Activated T-helper 17 cell treated with anti-CD3 and anti-CD28 coated beads, Interleukin-2, amount 50 U/mL, for 72 hours (primary cell): Measurements from ENCODE around the gene CBX8. TPM values are rescaled to one million over a fixed set of nuclear protein-coding genes. Genes with fewer than 3 reads are reported as not detected.
A peak's percentile ranks its signal among the peaks of the same experiment; 100 is the strongest.

Experiments used
- ATAC-seq: fragments of 150-1000 bp; cut with Tn5 transposase; replicated peaks from 2 replicates; pipeline ENCODE4 v1.10.0; 2021; ENCODE audit warnings: mild to moderate bottlenecking, moderate library complexity
- H3K27ac Mint-ChIP-seq: one replicate; pipeline ENCODE4 v1.8.0; 2022; ENCODE audit warnings: mixed read lengths
- H3K27me3 Mint-ChIP-seq: one replicate; pipeline ENCODE4 v1.8.0; 2022; ENCODE audit warnings: mixed read lengths
- H3K36me3 Mint-ChIP-seq: one replicate; pipeline ENCODE4 v1.8.0; 2022; ENCODE audit warnings: low read depth, mild to moderate bottlenecking, mixed read lengths
- H3K4me1 Mint-ChIP-seq: one replicate; pipeline ENCODE4 v1.8.0; 2022; ENCODE audit warnings: mixed read lengths
- H3K4me3 Mint-ChIP-seq: one replicate; pipeline ENCODE4 v1.8.0; 2022; ENCODE audit warnings: mild to moderate bottlenecking, mixed read lengths
- H3K9me3 Mint-ChIP-seq: one replicate; pipeline ENCODE4 v1.8.0; 2022; ENCODE audit warnings: mixed read lengths
- total RNA-seq, 2 donors: library from RNA; stranded (reverse); gene quantifications; one replicate each; pipeline ENCODE4 v1.2.3, GENCODE V29; 2022

The CBX8 gene
- total RNA-seq, 2 donors from 2014 or later, result 1.6 to 5.5 TPM

- Mint-ChIP-seq H3K27me3 (peaks cover 52% of the 10 kb centered on the region), H3K4me1 (peaks cover 19% of the 10 kb centered on the region), H3K27ac (no peak overlapping the region), H3K36me3 (peaks cover 7% of the 10 kb centered on the region), H3K9me3 (peaks cover 6% of the 10 kb centered on the region), H3K4me3 (no peak overlapping the region)
- no peak for ATAC-seq
Observed at GRCh38 chr17:79808763-79809529, 12.1 kb upstream of the CBX8 start.

DNA sequence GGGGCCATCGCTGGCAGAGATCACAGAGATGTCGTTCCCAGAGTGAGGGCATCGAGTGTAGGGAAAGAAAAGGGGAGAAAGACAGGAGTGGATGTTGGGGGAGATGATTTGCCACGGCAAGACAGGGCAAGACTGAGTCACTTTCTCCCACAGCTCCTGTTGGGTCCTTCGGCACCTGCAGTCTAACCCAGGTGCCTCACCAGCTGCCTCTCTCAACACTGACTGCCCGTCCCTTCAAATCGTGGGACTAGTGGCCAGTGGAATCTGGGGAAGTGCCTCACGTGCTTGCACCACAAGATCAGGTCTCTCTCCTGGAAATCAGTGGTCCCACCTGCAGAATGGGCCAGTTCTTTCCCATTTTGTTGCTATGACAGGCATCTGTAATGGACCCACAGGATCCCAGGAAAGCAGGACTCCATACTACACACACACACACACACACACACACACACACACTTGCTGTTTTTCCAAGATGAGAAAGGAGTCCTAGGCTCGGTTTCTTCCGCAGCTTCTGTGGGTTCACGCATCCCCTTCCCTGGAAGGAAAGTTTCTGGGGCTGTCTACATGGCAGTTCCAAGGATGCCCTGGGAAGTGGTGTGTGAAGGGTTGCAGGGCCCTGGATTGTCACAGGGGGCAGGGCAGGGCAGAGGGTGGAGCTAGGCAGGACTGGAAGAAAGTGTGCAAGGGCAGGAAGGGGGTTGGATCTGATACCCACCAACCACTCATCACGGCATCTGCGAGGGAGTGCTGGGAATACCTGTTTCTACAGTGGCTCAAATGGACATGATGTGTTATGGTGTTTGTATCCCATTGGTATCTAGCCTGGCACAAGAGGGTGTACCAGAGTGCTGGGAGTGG lies 10.2 kb upstream of the CBX8 start:
- Mint-ChIP-seq H3K36me3 (peaks cover 7% of the 10 kb centered on the region), H3K27ac (no peak overlapping the region), H3K4me3 (no peak overlapping the region), H3K27me3 (peaks cover 51% of the 10 kb centered on the region), H3K9me3 (peaks cover 6% of the 10 kb centered on the region), H3K4me1 (peaks cover 19% of the 10 kb centered on the region)
- no peak for ATAC-seq

DNA sequence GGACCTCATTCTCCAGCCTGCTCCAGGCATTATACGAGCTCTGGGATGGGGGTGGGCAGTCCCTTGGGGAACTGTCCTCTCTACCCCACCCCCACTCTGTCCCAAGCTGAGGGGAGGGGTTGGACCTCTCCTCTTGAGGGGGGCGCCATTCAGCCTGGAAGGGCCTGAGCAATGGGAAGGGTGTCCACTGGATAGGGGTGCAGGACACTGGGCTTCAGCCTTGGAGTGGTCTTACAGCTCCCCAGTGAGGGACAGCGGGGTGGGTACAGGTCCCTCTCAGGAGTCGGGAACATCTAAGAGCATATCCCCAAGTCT lies 9.5 kb upstream of the CBX8 start:
- Mint-ChIP-seq H3K27ac (no peak overlapping the region), H3K36me3 (peaks cover 7% of the 10 kb centered on the region), H3K4me1 (peaks cover 19% of the 10 kb centered on the region), H3K9me3 (peaks cover 6% of the 10 kb centered on the region), H3K4me3 (no peak overlapping the region), H3K27me3 (peaks cover 53% of the 10 kb centered on the region)
- ATAC-seq, result no peak

DNA sequence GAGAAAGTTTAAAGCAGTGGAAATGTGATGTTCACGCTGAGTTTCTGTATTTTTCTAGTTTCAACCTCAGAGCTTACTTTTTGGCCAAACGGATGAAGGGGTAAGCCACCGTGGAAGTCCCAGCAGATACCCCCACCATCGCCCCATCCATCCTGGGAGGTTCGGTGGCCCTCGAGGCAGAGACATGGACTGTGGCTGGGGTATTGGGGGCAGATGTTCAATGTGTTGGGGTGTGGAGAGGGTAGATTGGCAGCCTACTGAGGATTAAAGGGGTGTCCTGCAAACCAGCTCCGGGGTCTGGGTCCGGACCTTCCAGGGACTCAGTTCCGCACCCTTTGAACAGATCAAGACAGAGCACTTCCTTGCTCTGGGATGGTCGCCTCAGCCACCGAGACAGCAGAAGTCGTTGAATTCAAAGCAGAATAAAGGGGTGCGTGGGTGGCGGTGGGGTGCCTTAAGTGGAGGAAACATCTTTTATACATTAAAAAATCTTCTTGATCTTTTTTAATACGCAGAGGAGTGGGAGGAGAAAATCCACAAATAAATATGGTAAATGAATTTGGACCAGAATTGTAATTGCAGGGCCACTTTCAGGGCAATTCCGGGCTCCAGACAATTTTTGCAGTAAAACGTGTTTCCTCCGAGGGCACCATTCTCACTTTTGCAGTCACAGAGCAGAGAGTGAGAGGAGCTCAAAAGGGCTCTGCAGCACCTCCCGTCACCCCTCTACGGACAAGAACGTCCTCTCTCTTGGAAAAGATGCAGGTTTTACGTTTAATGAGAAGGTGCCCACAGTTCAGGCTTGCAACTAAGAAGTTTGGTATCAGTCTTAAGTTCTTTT lies 8.2 kb upstream of the CBX8 start:
- H3K9me3 Mint-ChIP-seq, result peaks cover 6% of the 10 kb centered on the region
- ATAC-seq, result peak; percentile 34
- H3K27me3 Mint-ChIP-seq, result peaks cover 54% of the 10 kb centered on the region
- H3K4me1 Mint-ChIP-seq, result peaks cover 21% of the 10 kb centered on the region
- H3K27ac Mint-ChIP-seq, result peak overlapping the region; percentile 91
- peaks cover 13% of the 10 kb centered on the region for H3K36me3 Mint-ChIP-seq
- peak overlapping the region; percentile 84 for H3K4me3 Mint-ChIP-seq

DNA sequence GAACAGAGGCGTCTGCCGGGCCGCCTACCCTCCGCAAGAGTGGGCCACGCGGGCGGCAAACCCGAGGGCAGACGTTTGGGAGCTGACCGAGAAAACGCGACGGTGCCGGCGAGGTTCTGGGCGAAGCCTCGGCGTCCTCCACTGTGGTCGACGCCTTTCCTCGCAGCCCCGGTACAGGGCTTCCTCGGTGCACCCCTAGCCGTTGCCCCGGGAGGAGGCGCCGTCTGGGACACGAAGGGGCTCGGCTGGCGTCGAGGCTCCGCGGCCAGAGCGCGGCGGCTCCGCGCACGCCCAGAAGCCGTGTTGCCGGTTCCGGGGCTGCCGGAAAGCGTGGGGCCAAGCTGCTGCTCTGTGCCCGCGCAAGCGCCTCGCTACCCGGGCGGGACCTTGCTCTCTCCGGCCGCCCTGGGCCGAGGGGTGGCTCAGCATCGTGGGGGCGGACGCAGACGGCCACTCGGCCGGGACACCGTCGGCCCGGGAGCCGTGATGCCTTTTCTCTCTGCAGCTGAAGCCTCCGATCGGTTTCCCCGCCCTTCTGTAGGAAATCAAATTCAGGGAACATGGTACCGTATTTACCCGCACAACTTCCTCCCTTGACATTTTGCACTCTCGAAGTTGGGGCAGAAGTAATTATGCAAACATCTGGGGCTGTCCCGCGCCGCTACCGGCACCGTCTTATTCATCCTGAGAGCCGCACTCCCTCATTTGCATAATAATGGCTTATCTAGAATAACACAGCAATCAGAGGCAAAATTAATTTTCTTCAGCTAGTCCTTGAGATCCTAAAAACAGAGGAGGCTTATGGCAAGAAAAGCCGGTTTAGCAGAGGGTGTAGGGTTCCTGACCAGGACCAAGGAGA lies 7.3 kb upstream of the CBX8 start:
- H3K4me3 Mint-ChIP-seq, result peak overlapping the region; percentile 84
- peak; percentile 94 for ATAC-seq
- H3K9me3 Mint-ChIP-seq, result peaks cover 6% of the 10 kb centered on the region
- peaks cover 20% of the 10 kb centered on the region for H3K36me3 Mint-ChIP-seq
- H3K27me3 Mint-ChIP-seq, result peaks cover 62% of the 10 kb centered on the region
- peak overlapping the region; percentile 91 for H3K27ac Mint-ChIP-seq
- H3K4me1 Mint-ChIP-seq, result peaks cover 29% of the 10 kb centered on the region

GRCh38 chr17:79803421-79803996 lies 6.6 kb upstream of the CBX8 start:
- Mint-ChIP-seq H3K27ac (no peak overlapping the region), H3K9me3 (peaks cover 6% of the 10 kb centered on the region), H3K27me3 (peaks cover 56% of the 10 kb centered on the region), H3K4me3 (peak overlapping the region; percentile 30), H3K4me1 (peaks cover 29% of the 10 kb centered on the region), H3K36me3 (peaks cover 20% of the 10 kb centered on the region)
- ATAC-seq, result no peak

DNA sequence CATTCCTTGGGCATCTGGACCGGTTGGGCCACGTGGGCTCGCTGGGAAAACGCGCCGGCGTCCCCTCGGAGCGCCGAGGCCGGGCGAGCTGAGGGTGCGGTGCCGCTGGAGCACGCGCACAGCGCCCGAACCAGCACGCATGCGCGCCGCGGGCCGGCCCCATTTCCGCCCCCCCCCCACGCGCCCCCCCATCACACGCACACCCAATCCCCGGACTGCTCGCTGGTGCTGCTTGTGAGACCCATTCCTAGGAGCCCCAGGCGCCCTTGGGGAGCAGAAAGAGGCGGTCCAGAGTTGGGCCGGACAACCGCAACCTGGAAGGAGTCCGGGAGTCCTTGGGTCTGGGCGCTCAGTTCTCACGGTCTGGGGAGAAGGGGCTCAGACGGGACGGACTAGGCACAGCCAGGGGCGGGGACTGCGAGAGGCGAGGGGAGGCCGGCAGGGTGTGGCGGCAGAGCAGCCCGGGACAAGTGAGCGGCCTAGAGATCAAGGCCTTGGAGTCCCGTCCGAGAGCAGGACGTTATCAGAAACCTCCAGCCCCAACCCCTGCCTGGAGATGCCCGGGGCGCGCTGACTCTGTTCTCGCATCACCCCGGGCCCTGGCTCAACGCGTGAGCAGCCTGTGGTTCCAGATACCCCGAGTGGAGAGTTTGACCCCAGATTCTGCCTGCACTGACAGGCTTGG lies 6.0 kb upstream of the CBX8 start:
- no peak for ATAC-seq
- Mint-ChIP-seq H3K4me3 (no peak overlapping the region), H3K27ac (no peak overlapping the region), H3K36me3 (peaks cover 20% of the 10 kb centered on the region), H3K27me3 (peaks cover 54% of the 10 kb centered on the region), H3K4me1 (peaks cover 29% of the 10 kb centered on the region), H3K9me3 (peaks cover 6% of the 10 kb centered on the region)

- ATAC-seq, result no peak
- H3K4me3 Mint-ChIP-seq, result no peak overlapping the region
- peaks cover 49% of the 10 kb centered on the region for H3K27me3 Mint-ChIP-seq
- H3K9me3 Mint-ChIP-seq, result peaks cover 6% of the 10 kb centered on the region
- H3K27ac Mint-ChIP-seq, result no peak overlapping the region
- H3K36me3 Mint-ChIP-seq, result peaks cover 20% of the 10 kb centered on the region
- H3K4me1 Mint-ChIP-seq, result peaks cover 29% of the 10 kb centered on the region
Observed at GRCh38 chr17:79802039-79802735, 5.3 kb upstream of the CBX8 start.

DNA sequence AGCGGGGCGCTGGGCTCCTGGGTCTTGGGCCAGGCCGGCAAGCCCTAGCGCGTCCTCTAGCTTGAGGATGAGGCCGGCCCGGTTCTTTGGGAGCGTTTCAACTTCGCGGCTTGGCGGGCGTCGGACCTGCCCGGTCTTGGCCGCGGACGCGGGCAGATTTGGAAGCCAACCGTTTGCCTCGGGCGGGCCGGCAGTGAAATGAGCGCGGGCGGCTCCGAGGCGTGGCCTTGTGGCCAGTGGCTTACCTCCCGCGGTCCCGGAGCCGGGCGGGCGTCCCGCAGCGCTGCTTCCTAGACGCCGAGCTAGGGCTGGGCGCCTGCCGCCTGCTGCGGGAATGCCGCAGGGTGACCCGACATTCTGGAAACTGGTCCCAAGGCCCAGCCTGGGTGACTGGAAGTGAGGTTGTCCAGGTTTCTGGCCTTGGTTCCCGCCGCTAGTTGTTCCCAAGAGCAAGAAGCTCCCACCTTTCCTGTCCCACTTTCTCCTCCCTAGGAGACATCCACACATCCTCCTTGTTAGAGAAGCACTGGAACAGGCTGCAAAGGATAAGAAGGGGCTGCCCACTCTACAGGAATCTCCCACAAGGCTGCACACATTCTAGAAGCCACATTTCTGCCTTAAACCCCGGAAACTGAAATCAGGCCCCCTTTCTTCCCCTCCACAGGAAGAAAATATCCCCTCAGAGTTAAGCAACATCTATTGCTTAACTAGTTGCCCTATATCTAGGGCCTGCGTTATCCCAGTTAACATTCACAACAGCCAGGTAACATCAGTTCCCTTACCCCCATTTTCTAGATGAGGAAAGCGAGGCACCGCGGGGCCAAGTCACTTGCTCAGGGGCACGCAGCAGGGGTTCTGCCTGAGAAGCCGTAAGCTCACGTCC lies 4.5 kb upstream of the CBX8 start:
- Mint-ChIP-seq H3K27me3 (peaks cover 41% of the 10 kb centered on the region), H3K9me3 (peaks cover 6% of the 10 kb centered on the region), H3K4me1 (peaks cover 29% of the 10 kb centered on the region), H3K36me3 (peaks cover 20% of the 10 kb centered on the region), H3K4me3 (no peak overlapping the region), H3K27ac (no peak overlapping the region)
- ATAC-seq, result no peak

DNA sequence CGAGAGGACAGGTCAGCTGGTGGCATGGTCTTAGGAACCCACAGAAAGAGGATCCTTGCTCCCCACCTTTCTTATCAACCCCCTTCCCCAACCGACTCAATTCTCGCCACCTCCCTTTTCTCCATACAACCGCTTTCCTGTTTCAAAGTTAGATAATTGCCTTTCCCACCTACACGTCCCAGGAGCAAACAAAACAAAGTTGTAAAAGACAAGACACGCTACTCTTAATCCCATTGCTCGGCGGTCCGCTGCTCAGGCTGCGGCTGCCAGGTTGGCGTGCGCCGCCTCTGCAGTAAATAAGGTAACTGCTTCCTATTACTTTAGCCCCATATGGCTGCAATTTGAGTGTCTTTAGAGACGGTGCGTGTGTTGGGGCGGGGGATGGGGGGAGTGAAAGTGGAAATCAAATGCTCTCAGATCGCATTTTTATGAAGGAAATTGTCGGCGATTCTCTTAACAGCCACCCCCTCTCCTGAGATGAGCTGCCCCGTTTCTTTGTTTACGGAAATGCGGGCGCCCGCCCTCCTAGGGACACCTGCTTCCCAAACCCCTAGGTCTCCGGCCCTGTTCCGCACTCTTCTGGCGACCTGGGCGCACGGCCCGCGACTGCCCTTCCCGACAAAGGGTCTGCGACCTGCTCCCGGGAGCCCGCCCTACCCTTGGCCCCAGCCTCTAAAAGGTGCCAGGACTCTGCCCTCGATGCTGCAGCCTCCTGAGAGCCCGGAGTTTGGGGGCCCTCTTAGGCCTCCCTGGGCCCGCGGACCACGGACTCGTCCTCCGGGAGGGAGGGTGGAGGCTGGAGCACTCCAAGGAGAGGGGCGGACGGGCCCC lies 3.7 kb upstream of the CBX8 start:
- H3K27me3 Mint-ChIP-seq, result peaks cover 36% of the 10 kb centered on the region
- peak overlapping the region; percentile 62 for H3K27ac Mint-ChIP-seq
- H3K4me1 Mint-ChIP-seq, result peaks cover 27% of the 10 kb centered on the region
- H3K9me3 Mint-ChIP-seq, result peaks cover 6% of the 10 kb centered on the region
- H3K36me3 Mint-ChIP-seq, result peaks cover 20% of the 10 kb centered on the region
- ATAC-seq, result no peak
- peak overlapping the region; percentile 67 for H3K4me3 Mint-ChIP-seq

DNA sequence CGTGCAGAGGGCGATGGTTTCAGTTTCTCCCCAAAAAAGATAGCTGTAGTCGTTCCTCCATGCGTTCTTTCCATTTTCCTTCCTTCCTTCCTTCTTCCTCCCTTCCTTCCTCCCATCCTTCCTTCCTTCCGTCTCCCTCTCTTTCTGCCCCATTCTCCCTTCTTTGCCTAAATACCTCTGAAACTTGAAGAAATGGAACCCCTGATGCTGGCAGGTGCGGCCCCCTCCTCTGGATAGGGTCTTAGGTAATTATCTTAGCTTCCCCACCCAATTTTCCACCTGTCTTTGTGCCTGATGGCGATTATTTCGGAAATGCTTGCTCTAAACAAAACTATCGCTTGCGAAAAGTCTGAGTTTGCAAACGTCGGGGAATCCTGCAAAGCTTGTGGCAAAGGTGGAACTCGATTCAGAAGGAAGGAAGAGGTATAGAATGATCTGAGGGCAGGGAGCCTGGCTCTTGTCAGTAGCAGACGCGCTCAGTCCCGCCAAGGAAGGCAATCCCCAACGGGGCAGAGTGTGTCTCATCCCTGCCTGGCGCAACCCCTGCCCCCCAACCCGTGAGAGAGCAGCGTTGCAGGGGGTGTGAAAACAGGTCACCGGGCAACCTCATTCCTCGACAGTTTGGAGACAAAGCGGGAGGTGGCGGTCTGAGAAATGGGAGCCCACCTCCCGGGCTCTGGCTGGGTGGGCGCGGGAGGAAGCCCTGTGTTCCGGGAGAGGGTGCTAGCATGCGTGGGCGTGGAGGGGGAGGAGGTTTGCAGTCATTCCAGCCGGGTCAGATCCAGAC lies 2.9 kb upstream of the CBX8 start:
- Mint-ChIP-seq H3K4me3 (peak overlapping the region; percentile 67), H3K27ac (peak overlapping the region; percentile 62), H3K36me3 (peaks cover 18% of the 10 kb centered on the region), H3K9me3 (peaks cover 5% of the 10 kb centered on the region), H3K4me1 (peaks cover 19% of the 10 kb centered on the region), H3K27me3 (peaks cover 30% of the 10 kb centered on the region)
- ATAC-seq, result no peak
